Body of pancreas (tissue), 4 donors: Measurements from ENCODE around the gene DENND1A.

Source experiments
- CTCF ChIP-seq, 7 experiments: fragments of 450-650 bp in 4 of 7; fragments of 200-600 bp in 3 of 7; sonication (generic) in 3 of 7; IDR thresholded peaks; one replicate each; pipeline ENCODE4 v1.5.1; 2016 to 2019; ENCODE audit warnings: antibody characterized with exemption in 7 of 7
- POLR2A ChIP-seq, 3 donors: fragments of 450-650 bp; IDR thresholded peaks; one replicate each; pipeline ENCODE4 v1.6.1; 2016; ENCODE audit warnings: antibody characterized with exemption in 3 of 3, mild to moderate bottlenecking in 2 of 3

- no peak for TF ChIP-seq CTCF (IDR thresholded peaks at IDR 0.05)
- TF ChIP-seq POLR2A (IDR thresholded peaks at IDR 0.05): no peak
These were observed 173.3 kb downstream of the DENND1A start for GRCh38 chr9:123756484-123757106.
